H1 (cell line): ENCODE results near the gene FERMT2. TPM values are rescaled to one million over a fixed set of nuclear protein-coding genes. Genes with fewer than 3 reads are reported as not detected.

Experiments
- CTCF ChIA-PET: fragments of 300-600 bp; sonication (Branson Sonifier 250); formaldehyde crosslinking; loops from one replicate; lab custom pipeline; 2021; ENCODE audit not compliant: partially characterized antibody; lab: Charles Lee
- POLR2A ChIA-PET: fragments of 300-600 bp; sonication (Branson Sonifier 250); formaldehyde crosslinking; loops from one replicate; lab custom pipeline; 2021; ENCODE audit warnings: inconsistent platforms; ENCODE audit not compliant: partially characterized antibody; lab: Charles Lee
- DNase-seq, 2 experiments: peaks; one replicate each; pipeline versions ENCODE4 v3.0.0 to v3.0.0-alpha.2; 2010 to 2022; ENCODE audit warnings: low spot score in 2 of 2, low read depth in 1 of 2, mixed read lengths in 1 of 2
- FAIRE-seq: peaks from 2 replicates; lab custom pipeline; 2011; peaks lifted over from hg19 to GRCh38; lab: Jason Lieb, UNC
- H2AFZ ChIP-seq: 2 replicates; pipeline ENCODE4 v1.8.1; 2012; ENCODE audit warnings: low read length, inconsistent platforms
- H2AK5ac ChIP-seq: 2 replicates; pipeline ENCODE4 v1.6.1; 2013; ENCODE audit warnings: low read depth, low read length
- H2BK120ac ChIP-seq: replicated peaks from 2 replicates; pipeline ENCODE3; 2013; ENCODE audit warnings: low read depth, low read length, inconsistent platforms
- H2BK12ac ChIP-seq: 2 replicates; pipeline ENCODE4 v1.6.1; 2013; ENCODE audit warnings: low read depth, low read length
- H2BK15ac ChIP-seq: 2 replicates; pipeline ENCODE4 v1.6.1; 2013; ENCODE audit warnings: low read length
- H2BK20ac ChIP-seq: 2 replicates; pipeline ENCODE4 v1.6.1; 2013; ENCODE audit warnings: low read length
- H2BK5ac ChIP-seq: 2 replicates; pipeline ENCODE4 v1.6.1; 2013; ENCODE audit warnings: low read depth, low read length
- H3K14ac ChIP-seq: 2 replicates; pipeline ENCODE4 v1.6.1; 2013; ENCODE audit warnings: inconsistent platforms; ENCODE audit not compliant: insufficient read length
- H3K18ac ChIP-seq: 2 replicates; pipeline ENCODE4 v1.6.1; 2013; ENCODE audit warnings: low read length; ENCODE audit errors: extremely low read depth
- H3K23ac ChIP-seq: 2 replicates; pipeline ENCODE4 v1.6.1; 2013; ENCODE audit warnings: inconsistent platforms; ENCODE audit not compliant: insufficient read length
- H3K23me2 ChIP-seq: 2 replicates; pipeline ENCODE4 v1.6.1; 2013; ENCODE audit warnings: low read depth, low read length
- H3K27ac ChIP-seq: 2 replicates; pipeline ENCODE4 v1.6.1; 2011; ENCODE audit warnings: low read depth, low read length, inconsistent platforms
- H3K27me3 ChIP-seq, 4 experiments: replicated peaks in 1 of 4; 1 replicate in 1 of 4; 2 replicates in 3 of 4; pipeline versions ENCODE4 v1.6.1 to v1.8.1; 2011 to 2013; ENCODE audit warnings: low read length in 3 of 4, mild to moderate bottlenecking in 3 of 4, inconsistent platforms in 2 of 4, mixed read lengths in 2 of 4, moderate library complexity in 1 of 4; ENCODE audit not compliant: control insufficient read depth in 3 of 4, insufficient read depth in 3 of 4; ENCODE audit errors: extremely low read depth in 1 of 4
- H3K36me3 ChIP-seq, 4 experiments: 2 replicates each; pipeline versions ENCODE4 v1.6.1 to v1.8.1; 2011 to 2013; ENCODE audit warnings: mild to moderate bottlenecking in 4 of 4, low read length in 3 of 4, moderate library complexity in 2 of 4, control low read depth in 1 of 4, inconsistent platforms in 1 of 4; ENCODE audit not compliant: insufficient read depth in 4 of 4, control insufficient read depth in 2 of 4
- H3K4ac ChIP-seq: replicated peaks from 2 replicates; pipeline ENCODE3; 2013; ENCODE audit warnings: low read length, low read depth, mixed read lengths, inconsistent platforms; ENCODE audit not compliant: insufficient read length
- H3K4me1 ChIP-seq, 4 experiments: replicated peaks in 1 of 4; 1 replicate in 1 of 4; 2 replicates in 3 of 4; pipeline versions ENCODE4 v1.6.1 to v1.8.1; 2011 to 2013; ENCODE audit warnings: low read length in 3 of 4, inconsistent platforms in 2 of 4, mixed read lengths in 1 of 4; ENCODE audit not compliant: insufficient read depth in 4 of 4, control insufficient read depth in 3 of 4
- H3K4me2 ChIP-seq, 2 experiments: 2 replicates each; pipeline versions ENCODE4 v1.6.1 to v1.8.1; 2011 to 2013; ENCODE audit warnings: low read depth in 2 of 2, low read length in 2 of 2, control low read depth in 1 of 2, inconsistent platforms in 1 of 2, mild to moderate bottlenecking in 1 of 2; ENCODE audit not compliant: insufficient read depth in 1 of 2
- H3K4me3 ChIP-seq, 4 experiments: fragments of 200-600, 300-600 bp in 1 of 4; sonication (generic), shearing (Covaris generic), sonication (Bioruptor Twin) in 1 of 4; 2 replicates each; pipeline versions ENCODE4 v1.5.1 to v1.8.1; 2011 to 2016; ENCODE audit warnings: low read length in 4 of 4, low read depth in 3 of 4, control low read depth in 2 of 4, inconsistent platforms in 2 of 4, mild to moderate bottlenecking in 2 of 4, mixed read lengths in 1 of 4, moderate library complexity in 1 of 4; ENCODE audit not compliant: insufficient read depth in 2 of 4; ENCODE audit errors: extremely low read depth in 1 of 4
- H3K56ac ChIP-seq: replicated peaks from 2 replicates; pipeline ENCODE3; 2013; ENCODE audit warnings: low read depth, mild to moderate bottlenecking, mixed read lengths, low read length, inconsistent platforms; ENCODE audit not compliant: insufficient read length
- H3K79me1 ChIP-seq: 2 replicates; pipeline ENCODE4 v1.6.1; 2013; ENCODE audit warnings: low read depth, low read length, control low read depth
- H3K79me2 ChIP-seq, 2 experiments: 2 replicates each; pipeline versions ENCODE4 v1.6.1 to v1.8.1; 2012 to 2013; ENCODE audit warnings: low read length in 2 of 2, mild to moderate bottlenecking in 2 of 2, inconsistent platforms in 1 of 2; ENCODE audit not compliant: insufficient read depth in 2 of 2, control insufficient read depth in 1 of 2
- H3K9ac ChIP-seq, 4 experiments: replicated peaks in 1 of 4; 1 replicate in 1 of 4; 2 replicates in 3 of 4; pipeline versions ENCODE4 v1.6.1 to v1.8.1; 2011 to 2013; ENCODE audit warnings: low read depth in 3 of 4, low read length in 3 of 4, control low read depth in 2 of 4, mild to moderate bottlenecking in 2 of 4, moderate library complexity in 2 of 4, inconsistent platforms in 1 of 4; ENCODE audit errors: extremely low read depth in 1 of 4
- H3K9me3 ChIP-seq, 2 experiments: 2 replicates each; pipeline versions ENCODE4 v1.6.1 to v1.8.1; 2012 to 2013; ENCODE audit warnings: mild to moderate bottlenecking in 2 of 2, moderate library complexity in 2 of 2, control low read depth in 1 of 2, inconsistent platforms in 1 of 2, low read depth in 1 of 2, low read length in 1 of 2, mixed read lengths in 1 of 2; ENCODE audit not compliant: insufficient read depth in 2 of 2
- H4K20me1 ChIP-seq, 2 experiments: replicated peaks in 1 of 2; 2 replicates each; pipeline versions ENCODE3 to v1.8.1; 2011 to 2013; ENCODE audit warnings: inconsistent platforms in 2 of 2, low read length in 2 of 2, mild to moderate bottlenecking in 1 of 2; ENCODE audit not compliant: insufficient read depth in 2 of 2, control insufficient read depth in 1 of 2
- H4K5ac ChIP-seq: 2 replicates; pipeline ENCODE4 v1.6.1; 2013; ENCODE audit warnings: low read length, low read depth, mixed read lengths, inconsistent platforms; ENCODE audit not compliant: insufficient read length
- H4K8ac ChIP-seq: 2 replicates; pipeline ENCODE4 v1.8.0; 2013; ENCODE audit warnings: mild to moderate bottlenecking, moderate library complexity, low read length, inconsistent platforms; ENCODE audit not compliant: insufficient read depth; ENCODE audit errors: extremely low read depth
- H4K91ac ChIP-seq: replicated peaks from 2 replicates; pipeline ENCODE3; 2013; ENCODE audit warnings: low read length, mixed read lengths, inconsistent platforms; ENCODE audit not compliant: insufficient read length
- CBX8 ChIP-seq: fragments of 300-800, 300-1000 bp; sonication (generic); IDR thresholded peaks from 2 replicates; pipeline ENCODE4 v1.7.1; 2016; ENCODE audit warnings: low read depth, low read length, borderline replicate concordance
- CHD1 ChIP-seq: IDR thresholded peaks from 2 replicates; pipeline ENCODE4 v1.6.1; 2012; ENCODE audit warnings: low read depth, low read length, improper control_type of control experiment
- E2F6 ChIP-seq: IDR thresholded peaks from 2 replicates; pipeline ENCODE4 v1.6.1; 2012; ENCODE audit warnings: inconsistent platforms
- MAFK ChIP-seq: IDR thresholded peaks from 2 replicates; pipeline ENCODE4 v1.6.1; 2012; ENCODE audit warnings: low read depth, mild to moderate bottlenecking, improper control_type of control experiment, low read length
- NANOG ChIP-seq: IDR thresholded peaks from 2 replicates; pipeline ENCODE4 v1.6.1; 2011; ENCODE audit warnings: low read length, low read depth, mild to moderate bottlenecking, inconsistent platforms; ENCODE audit not compliant: insufficient read depth, poor library complexity, severe bottlenecking
- POU5F1 ChIP-seq: IDR thresholded peaks from 2 replicates; pipeline ENCODE4 v1.6.1; 2011; ENCODE audit warnings: low read depth, mild to moderate bottlenecking, low read length, moderate library complexity
- RAD21 ChIP-seq, 2 experiments: IDR thresholded peaks in 1 of 2; conservative IDR thresholded peaks in 1 of 2; 2 replicates each; pipeline ENCODE4 v1.6.1; 2011; ENCODE audit warnings: low read depth in 2 of 2, low read length in 2 of 2, improper control_type of control experiment in 1 of 2, inconsistent platforms in 1 of 2, mild to moderate bottlenecking in 1 of 2, moderate library complexity in 1 of 2
- SP4 ChIP-seq: IDR thresholded peaks from 2 replicates; pipeline ENCODE4 v1.6.1; 2012; ENCODE audit warnings: low read length, inconsistent platforms
- TAF7 ChIP-seq: optimal IDR thresholded peaks from 2 replicates; pipeline ENCODE3; 2011; ENCODE audit warnings: low read depth, mild to moderate bottlenecking, inconsistent platforms, low read length, moderate library complexity, borderline replicate concordance
- USF2 ChIP-seq: IDR thresholded peaks from 2 replicates; pipeline ENCODE4 v1.6.1; 2011; ENCODE audit warnings: low read length, improper control_type of control experiment
- WGBS, 2 experiments: shearing (Covaris generic) in 1 of 2; methylation state at CpG; one replicate each; pipeline versions ENCODE4 v1.1.6 to v1.1.7; 2013 to 2015; ENCODE audit warnings: low lambda C conversion rate in 2 of 2, mixed read lengths in 2 of 2, inconsistent platforms in 1 of 2, low coverage in 1 of 2, missing lambda C conversion rate in 1 of 2; ENCODE audit not compliant: insufficient replicate concordance in 2 of 2, insufficient coverage in 1 of 2, insufficient read length in 1 of 2; ENCODE audit errors: extremely low coverage in 1 of 2, missing lambda C conversion rate in 1 of 2; 5-methylcytosine and 5-hydroxymethylcytosine counted together
- polyA plus RNA-seq, 7 experiments: library from polyadenylated mRNA; depleted of rRNA in 3 of 7; stranded (reverse) in 5 of 7; unstranded in 2 of 7; fragments of >200 nt in 5 of 7; fragments of 200-250 nt in 2 of 7; gene quantifications; 1 replicate in 5 of 7; 2 replicates in 1 of 7; 4 replicates in 1 of 7; pipeline versions ENCODE4 v1.2.1 to v1.2.3, GENCODE V29; 2011 to 2013; ENCODE audit warnings: missing spikeins in 2 of 7, mixed read lengths in 2 of 7
- total RNA-seq: library from RNA; stranded (reverse); fragmentation: NEBNext Ultra II Directional; extraction: Animal tissue kit (Norgen Biotek cat#: 25700); gene quantifications from 2 replicates; pipeline ENCODE4 v1.2.1, GENCODE V29; 2021

FERMT2 gene
- total and polyA plus RNA-seq, 2 of the 8 experiments (the other 6 are each of a cell fraction or from before 2014, with no cell fraction given): 53.3 to 142 TPM

GRCh38 chr14:52995998-52996397 lies 45.1 kb upstream of the FERMT2 start:
- CTCF ChIA-PET: interaction anchor here (1.5 kb wide), 1 partner anchor 60 kb away, joined by 3 read pairs; no protein-coding TSS in a partner anchor
- 83% methylated on average over 1 of the region's 1 CpG; no CpG with 5 or more reads in 1 of the 2 experiments for WGBS, 2 experiments
- TF ChIP-seq E2F6 (no peak), CBX8 (no peak), TAF7 (no peak), NANOG (no peak), USF2 (no peak), RAD21 (IDR thresholded peaks at IDR 0.05 in 1 of 2, conservative IDR thresholded peaks at IDR 0.05 in 1 of 2; ENCODE audit: low read depth in 2 of 2, low read length in 2 of 2) (no peak), POU5F1 (no peak), SP4 (no peak), CHD1 (no peak), MAFK (no peak)

More at GRCh38 chr14:52995998-52996397, 45.1 kb upstream of the FERMT2 start:
- Histone ChIP-seq H3K36me3 (no peaks in the 10 kb centered on the region), H3K9me3 (no peaks in the 10 kb centered on the region), H3K27ac (no peak overlapping the region), H2BK12ac (no peak overlapping the region), H2AFZ (no peak overlapping the region), H2BK5ac (no peak overlapping the region), H3K23me2 (no peaks in the 10 kb centered on the region), H3K18ac (no peak overlapping the region), H3K4me1 (no peaks in the 10 kb centered on the region; a peak in 3 of 7 replicates), H3K14ac (no peak overlapping the region), H3K79me1 (no peaks in the 10 kb centered on the region), H3K9ac (no peak overlapping the region; a peak in 1 of 7 replicates), H2AK5ac (no peak overlapping the region), H2BK15ac (no peak overlapping the region), H2BK120ac (no peak overlapping the region), H4K5ac (no peak overlapping the region), H3K23ac (no peak overlapping the region), H3K27me3 (no peaks in the 10 kb centered on the region), H4K20me1 (no peaks in the 10 kb centered on the region), H3K4ac (no peak overlapping the region), H2BK20ac (no peak overlapping the region), H3K4me3 (no peak overlapping the region), H4K91ac (no peak overlapping the region), H4K8ac (no peak overlapping the region), H3K79me2 (no peaks in the 10 kb centered on the region), H3K4me2 (no peak overlapping the region), H3K56ac (no peak overlapping the region)
- POLR2A ChIA-PET: no interaction called here
- no peak for FAIRE-seq
- DNase-seq: no peak
